K562 (cell line): Measurements from ENCODE around the gene BRD4. TPM values are rescaled to one million over a fixed set of nuclear protein-coding genes. Genes with fewer than 3 reads are reported as not detected.

Experiments used
- ATAC-seq: fragments of 200-7000 bp; cut with Tn5 transposase; 3 replicates; pipeline ENCODE4 v1.9.1; 2020; ENCODE audit warnings: moderate library complexity
- BruUV-seq: library from RNA; stranded (reverse); fragments of 400-500 nt; replicated peaks from 2 replicates; lab custom pipeline; 2021; lab: Mats Ljungman, UMichigan
- CTCF ChIA-PET: fragments of 300-600 bp; formaldehyde crosslinking; extraction: SDS; loops from one replicate; lab custom pipeline; 2021; ENCODE audit warnings: low intra/inter-chr PET ratio; lab: Yijun Ruan, JAX
- POLR2A ChIA-PET: fragments of 300-600, 350-650 bp; sonication (Branson Sonifier 250); formaldehyde crosslinking; extraction: SDS; loops from one replicate; lab custom pipeline; 2021; ENCODE audit warnings: antibody characterized with exemption, inconsistent platforms; lab: Yijun Ruan, JAX
- DNase-seq, 4 experiments: peaks; one replicate each; pipeline versions ENCODE4 v3.0.0 to v3.0.0-alpha.2; 2011 to 2018; ENCODE audit warnings: low spot score in 3 of 4, mixed read lengths in 3 of 4; ENCODE audit errors: extremely low read depth in 1 of 4
- FAIRE-seq: peaks from 2 replicates; lab custom pipeline; 2011; peaks lifted over from hg19 to GRCh38; lab: Jason Lieb, UNC
- H2AFZ ChIP-seq: 2 replicates; pipeline ENCODE4 v1.6.0; 2011; ENCODE audit warnings: low read depth, low read length, control low read depth, inconsistent platforms
- H3K27ac ChIP-seq: fragments of 200-600 bp; 3 replicates; pipeline ENCODE4 v1.8.0; 2011; ENCODE audit warnings: low read depth, mild to moderate bottlenecking, control low read depth, inconsistent platforms, low read length, moderate library complexity, mixed read lengths; ENCODE audit errors: extremely low read depth
- H3K27me3 ChIP-seq, 2 experiments: fragments of 300-600 bp in 1 of 2; 2 replicates in 1 of 2; 3 replicates in 1 of 2; pipeline versions ENCODE4 v1.6.0 to v1.8.0; 2011; ENCODE audit warnings: inconsistent platforms in 2 of 2, low read length in 2 of 2, mild to moderate bottlenecking in 1 of 2, mixed read lengths in 1 of 2, moderate library complexity in 1 of 2; ENCODE audit not compliant: control insufficient read depth in 2 of 2, insufficient read depth in 2 of 2
- H3K36me3 ChIP-seq: fragments of 300-600 bp; 3 replicates; pipeline ENCODE4 v1.8.0; 2011; ENCODE audit warnings: mild to moderate bottlenecking, low read length, inconsistent platforms; ENCODE audit not compliant: control insufficient read depth, insufficient read depth
- H3K4me1 ChIP-seq, 2 experiments: fragments of 200-600 bp in 1 of 2; replicated peaks in 1 of 2; 2 replicates in 1 of 2; 3 replicates in 1 of 2; pipeline versions ENCODE4 v1.5.1 to v1.8.0; 2011; ENCODE audit warnings: inconsistent platforms in 2 of 2, low read length in 2 of 2, mild to moderate bottlenecking in 1 of 2, mixed read lengths in 1 of 2, moderate library complexity in 1 of 2; ENCODE audit not compliant: control insufficient read depth in 2 of 2, insufficient read depth in 2 of 2
- H3K4me2 ChIP-seq: 2 replicates; pipeline ENCODE4 v1.6.1; 2011; ENCODE audit warnings: low read length, control low read depth, inconsistent platforms, mixed read lengths; ENCODE audit not compliant: insufficient read depth
- H3K4me3 ChIP-seq: fragments of 200-600 bp; sonication (generic), shearing (Covaris generic); 2 replicates; pipeline ENCODE4 v1.5.1; 2016; ENCODE audit warnings: control low read depth, inconsistent platforms
- H3K79me2 ChIP-seq: fragments of 200-600 bp; 3 replicates; pipeline ENCODE4 v1.8.0; 2011; ENCODE audit warnings: low read length, inconsistent platforms; ENCODE audit not compliant: control insufficient read depth, insufficient read depth
- H3K9ac ChIP-seq, 2 experiments: 2 replicates each; pipeline versions ENCODE4 v1.6.0 to v1.6.1; 2011; ENCODE audit warnings: low read depth in 2 of 2, low read length in 2 of 2, control low read depth in 1 of 2, inconsistent platforms in 1 of 2, mild to moderate bottlenecking in 1 of 2, mixed read lengths in 1 of 2; ENCODE audit not compliant: insufficient read depth in 1 of 2
- H3K9me1 ChIP-seq: one replicate; pipeline ENCODE4 v1.6.0; 2011; ENCODE audit warnings: inconsistent platforms, mild to moderate bottlenecking, low read length, moderate library complexity; ENCODE audit not compliant: control insufficient read depth, insufficient read depth
- H3K9me3 ChIP-seq: replicated peaks from 2 replicates; pipeline ENCODE4 v1.5.1; 2011; ENCODE audit warnings: low read depth, low read length, inconsistent platforms; ENCODE audit not compliant: control insufficient read depth, insufficient read depth
- H4K20me1 ChIP-seq: replicated peaks from 2 replicates; pipeline ENCODE4 v1.6.1; 2011; ENCODE audit warnings: low read length, inconsistent platforms, mixed read lengths; ENCODE audit not compliant: control insufficient read depth, insufficient read depth
- DPF2 ChIP-seq: fragments of 450-650 bp; IDR thresholded peaks from 2 replicates; pipeline ENCODE4 v1.6.1; 2016
- POLR2G ChIP-seq: fragments of 200-400 bp; formaldehyde crosslinking; IDR thresholded peaks from 2 replicates; pipeline ENCODE4 v1.6.1; 2017; ENCODE audit warnings: low read depth, mild to moderate bottlenecking, antibody characterized with exemption, low read length, moderate library complexity
- POU5F1 ChIP-seq: fragments of 150-350 bp; IDR thresholded peaks from 2 replicates; pipeline ENCODE4 v1.6.1; 2014; ENCODE audit warnings: borderline replicate concordance, low read length, low read depth, mild to moderate bottlenecking; ENCODE audit not compliant: partially characterized antibody
- RBM22 ChIP-seq: fragments of 200-400 bp; formaldehyde crosslinking; IDR thresholded peaks from 2 replicates; pipeline ENCODE4 v1.6.1; 2018; ENCODE audit warnings: low read length, low read depth; ENCODE audit not compliant: poor library complexity, severe bottlenecking
- SRSF1 ChIP-seq: fragments of 200-400 bp; formaldehyde crosslinking; IDR thresholded peaks from 2 replicates; pipeline ENCODE4 v1.6.1; 2017; ENCODE audit warnings: mild to moderate bottlenecking, low read depth, low read length, moderate library complexity
- ZC3H8 ChIP-seq: fragments of 450-650 bp; IDR thresholded peaks from 2 replicates; pipeline ENCODE4 v1.6.1; 2017
- ZNF212 ChIP-seq: fragments of 450-650 bp; formaldehyde crosslinking; IDR thresholded peaks from 2 replicates; pipeline ENCODE4 v1.4.0; 2020; ENCODE audit warnings: mild to moderate bottlenecking
- ZNF778 ChIP-seq: fragments of 450-650 bp; formaldehyde crosslinking; IDR thresholded peaks from 2 replicates; pipeline ENCODE4 v1.4.0; 2020; ENCODE audit warnings: mild to moderate bottlenecking, moderate library complexity
- WGBS: fragments of 100-300 bp; shearing (Covaris generic); methylation state at CpG from one replicate; pipeline ENCODE4 v1.1.6; 2016; ENCODE audit warnings: low coverage, mixed read lengths; ENCODE audit not compliant: insufficient coverage; ENCODE audit errors: missing lambda C conversion rate; 5-methylcytosine and 5-hydroxymethylcytosine counted together
- in situ Hi-C: fragments of 300-500 bp; cut with MboI; formaldehyde crosslinking; loops from 4 replicates; pipeline ENCODE4 v1.15.0; 2018; ENCODE audit warnings: inconsistent platforms, mixed read lengths
- intact Hi-C: fragments of 100-400 bp; cut with micrococcal nuclease; formaldehyde crosslinking; loops from 2 replicates; pipeline ENCODE4 v1.14.2; 2022
- polyA plus RNA-seq, 8 experiments: library from polyadenylated mRNA; depleted of rRNA in 4 of 8; stranded (reverse) in 5 of 8; unstranded in 3 of 8; fragments of >200 nt; fragmentation: Nextera tagmentation in 2 of 8; fragmentation: Illumina TruSeq in 1 of 8; extraction: Ambion mirVana in 2 of 8; extraction: Trizol in 1 of 8; gene quantifications; 2 replicates each; pipeline versions ENCODE4 v1.2.1 to v1.2.3, GENCODE V29; 2011 to 2014; ENCODE audit warnings: inconsistent platforms in 1 of 8, missing spikeins in 1 of 8
- total RNA-seq, 7 experiments: library from RNA; depleted of rRNA in 6 of 7; stranded (reverse); fragments of >200 nt in 6 of 7; fragmentation: Illumina TruSeq in 2 of 7; extraction: Trizol in 2 of 7; gene quantifications; 2 replicates each; pipeline versions ENCODE4 v1.2.1 to v1.2.3, GENCODE V29; 2011 to 2021; ENCODE audit warnings: low replicate concordance in 1 of 7
- TF ChIP-seq, protein P1 (sequence below), 2 experiments: fragments of 450-650 bp; IDR thresholded peaks; 2 replicates each; pipeline ENCODE4 v1.6.1; 2016; ENCODE audit warnings: mild to moderate bottlenecking in 2 of 2, borderline replicate concordance in 1 of 2, low read depth in 1 of 2, moderate library complexity in 1 of 2
- TF ChIP-seq, protein P2 (sequence below): fragments of 250-450 bp; sonication (Bioruptor Pico); IDR thresholded peaks from 2 replicates; pipeline ENCODE4 v1.5.1; 2021; ENCODE audit warnings: mild to moderate bottlenecking
- TF ChIP-seq, protein P3 (sequence below): fragments of 450-650 bp; IDR thresholded peaks from one replicate; pipeline ENCODE4 v1.6.1; 2018; ENCODE audit warnings: mild to moderate bottlenecking, moderate library complexity; ENCODE audit not compliant: partially characterized antibody

BRD4 gene
- total and polyA plus RNA-seq, 9 of the 15 experiments (the other 6 are each of a cell fraction or from before 2014, with no cell fraction given), result 1.8 to 105 (median 15.6) TPM

DNA sequence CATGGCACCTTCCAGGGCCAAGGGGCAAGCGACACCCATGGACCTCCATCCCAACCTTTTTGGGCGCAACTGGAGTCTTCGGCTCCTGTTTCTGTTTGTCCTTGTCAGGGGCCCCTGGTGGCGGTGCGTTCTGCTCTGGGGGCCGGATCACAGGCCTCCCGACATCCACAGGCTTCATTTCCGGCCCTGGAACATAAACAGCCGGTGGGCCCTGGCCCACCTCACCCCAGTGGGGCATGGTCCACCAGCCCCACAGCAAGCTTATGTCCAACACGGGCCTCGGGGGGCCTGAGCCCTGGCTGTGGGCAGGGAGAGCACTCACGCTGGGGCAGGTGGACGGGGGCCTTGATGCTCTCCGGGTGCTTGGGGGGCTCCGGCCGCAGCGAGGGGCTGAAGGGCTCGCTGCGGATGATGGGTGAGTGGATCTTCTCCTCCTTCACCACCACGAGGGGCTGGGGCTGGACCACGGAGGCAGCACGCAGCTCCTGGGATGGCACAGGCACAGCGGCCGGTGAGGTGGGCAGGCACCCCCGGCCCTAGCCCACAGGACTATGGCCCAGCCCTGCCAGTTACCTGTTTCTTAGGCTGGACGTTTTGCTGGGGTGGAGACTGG is 92.9 kb downstream of the BRD4 start:
- POLR2A ChIA-PET, result interaction anchor here (0.6 to 1.0 kb wide), 3 partner anchors 11 to 334 kb away, joined by 3 read pairs; no protein-coding TSS in a partner anchor
- Histone ChIP-seq H3K4me1 (no peaks in the 10 kb centered on the region; a peak in 1 of 5 replicates), H3K9me1 (no peaks in the 10 kb centered on the region), H3K9me3 (no peaks in the 10 kb centered on the region), H3K4me3 (no peak overlapping the region), H3K27me3 (no peaks in the 10 kb centered on the region), H4K20me1 (peaks cover 8% of the 10 kb centered on the region), H3K79me2 (no peaks in the 10 kb centered on the region), H3K36me3 (peaks cover 80% of the 10 kb centered on the region; the same call in 2 of the 3 replicates), H3K9ac (no peak overlapping the region), H3K27ac (no peak overlapping the region), H2AFZ (no peak overlapping the region), H3K4me2 (no peak overlapping the region)
- FAIRE-seq (no peak), DNase-seq (no peak), ATAC-seq (no peak)
- intact Hi-C loops (no loop called here), in situ Hi-C loops (no loop called here)
- WGBS, result 90% methylated on average over 19 of the region's 26 CpGs
- no TSS peak for BruUV-seq
- CTCF ChIA-PET, result no interaction called here
- TF ChIP-seq POLR2G, result peak; percentile 47
- TF ChIP-seq, protein P1, sequence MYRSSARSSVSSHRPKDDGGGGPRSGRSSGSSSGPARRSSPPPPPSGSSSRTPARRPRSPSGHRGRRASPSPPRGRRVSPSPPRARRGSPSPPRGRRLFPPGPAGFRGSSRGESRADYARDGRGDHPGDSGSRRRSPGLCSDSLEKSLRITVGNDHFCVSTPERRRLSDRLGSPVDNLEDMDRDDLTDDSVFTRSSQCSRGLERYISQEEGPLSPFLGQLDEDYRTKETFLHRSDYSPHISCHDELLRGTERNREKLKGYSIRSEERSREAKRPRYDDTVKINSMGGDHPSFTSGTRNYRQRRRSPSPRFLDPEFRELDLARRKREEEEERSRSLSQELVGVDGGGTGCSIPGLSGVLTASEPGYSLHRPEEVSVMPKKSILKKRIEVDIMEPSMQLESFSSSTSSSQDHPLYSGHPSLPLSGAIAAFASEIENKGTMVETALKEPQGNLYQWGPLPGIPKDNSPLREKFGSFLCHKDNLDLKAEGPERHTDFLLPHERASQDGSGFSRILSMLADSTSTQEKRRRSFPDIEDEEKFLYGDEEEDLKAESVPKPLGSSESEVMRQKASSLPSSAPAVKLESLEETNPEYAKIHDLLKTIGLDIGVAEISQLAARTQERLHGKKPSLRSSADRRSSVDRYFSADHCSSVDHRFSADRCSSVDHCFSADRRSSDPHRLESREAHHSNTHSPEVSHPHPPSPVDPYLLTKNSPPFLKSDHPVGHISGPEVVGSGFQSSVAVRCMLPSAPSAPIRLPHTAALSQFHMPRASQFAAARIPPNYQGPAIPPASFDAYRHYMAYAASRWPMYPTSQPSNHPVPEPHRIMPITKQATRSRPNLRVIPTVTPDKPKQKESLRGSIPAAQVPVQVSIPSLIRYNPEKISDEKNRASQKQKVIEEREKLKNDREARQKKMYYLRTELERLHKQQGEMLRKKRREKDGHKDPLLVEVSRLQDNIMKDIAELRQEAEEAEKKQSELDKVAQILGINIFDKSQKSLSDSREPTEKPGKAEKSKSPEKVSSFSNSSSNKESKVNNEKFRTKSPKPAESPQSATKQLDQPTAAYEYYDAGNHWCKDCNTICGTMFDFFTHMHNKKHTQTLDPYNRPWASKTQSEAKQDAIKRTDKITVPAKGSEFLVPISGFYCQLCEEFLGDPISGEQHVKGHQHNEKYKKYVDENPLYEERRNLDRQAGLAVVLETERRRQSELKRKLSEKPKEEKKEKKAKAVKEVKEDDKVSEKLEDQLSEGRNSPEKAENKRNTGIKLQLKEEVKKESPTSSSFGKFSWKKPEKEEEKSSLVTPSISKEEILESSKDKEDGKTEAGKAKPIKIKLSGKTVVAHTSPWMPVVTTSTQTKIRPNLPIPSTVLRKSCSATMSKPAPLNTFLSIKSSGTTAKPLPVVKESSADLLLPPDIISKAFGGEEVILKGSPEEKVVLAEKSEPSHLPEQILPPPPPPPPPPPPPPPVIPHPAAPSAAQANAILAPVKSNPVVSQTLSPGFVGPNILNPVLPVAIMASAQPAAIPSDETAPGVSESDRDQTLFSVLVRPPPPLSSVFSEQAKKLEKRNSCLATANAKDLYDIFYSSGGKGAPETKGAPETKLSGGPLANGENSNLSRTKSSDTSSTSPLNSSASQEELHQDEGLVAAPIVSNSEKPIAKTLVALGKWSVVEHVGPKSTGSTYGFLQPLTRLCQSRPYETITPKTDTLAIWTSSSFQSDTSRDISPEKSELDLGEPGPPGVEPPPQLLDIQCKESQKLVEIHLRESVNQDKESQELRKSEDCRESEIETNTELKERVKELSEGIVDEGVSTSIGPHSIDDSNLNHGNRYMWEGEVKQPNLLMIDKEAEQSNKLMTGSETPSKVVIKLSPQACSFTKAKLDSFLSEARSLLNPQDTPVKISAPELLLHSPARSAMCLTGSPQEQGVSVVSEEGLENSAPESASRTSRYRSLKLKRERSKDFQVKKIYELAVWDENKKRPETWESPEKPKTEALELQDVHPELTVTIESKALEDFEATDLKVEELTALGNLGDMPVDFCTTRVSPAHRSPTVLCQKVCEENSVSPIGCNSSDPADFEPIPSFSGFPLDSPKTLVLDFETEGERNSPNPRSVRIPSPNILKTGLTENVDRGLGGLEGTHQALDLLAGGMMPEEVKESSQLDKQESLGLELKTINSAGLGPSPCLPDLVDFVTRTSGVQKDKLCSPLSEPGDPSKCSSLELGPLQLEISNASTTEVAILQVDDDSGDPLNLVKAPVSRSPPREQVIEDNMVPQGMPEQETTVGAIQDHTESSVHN (IDR thresholded peaks at IDR 0.05; ENCODE audit: borderline replicate concordance in 1 of 2, low read depth in 1 of 2), result no peak
- TF ChIP-seq RBM22, result peak; percentile 91
- TF ChIP-seq SRSF1, result no peak
- TF ChIP-seq, protein P2, sequence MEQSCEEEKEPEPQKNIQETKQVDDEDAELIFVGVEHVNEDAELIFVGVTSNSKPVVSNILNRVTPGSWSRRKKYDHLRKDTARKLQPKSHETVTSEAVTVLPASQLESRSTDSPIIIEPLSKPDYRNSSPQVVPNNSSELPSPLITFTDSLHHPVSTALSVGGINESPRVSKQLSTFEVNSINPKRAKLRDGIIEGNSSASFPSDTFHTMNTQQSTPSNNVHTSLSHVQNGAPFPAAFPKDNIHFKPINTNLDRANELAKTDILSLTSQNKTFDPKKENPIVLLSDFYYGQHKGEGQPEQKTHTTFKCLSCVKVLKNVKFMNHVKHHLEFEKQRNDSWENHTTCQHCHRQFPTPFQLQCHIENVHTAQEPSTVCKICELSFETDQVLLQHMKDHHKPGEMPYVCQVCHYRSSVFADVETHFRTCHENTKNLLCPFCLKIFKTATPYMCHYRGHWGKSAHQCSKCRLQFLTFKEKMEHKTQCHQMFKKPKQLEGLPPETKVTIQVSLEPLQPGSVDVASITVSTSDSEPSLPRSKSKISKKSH, result no peak
- TF ChIP-seq DPF2, result no peak
- TF ChIP-seq, protein P3, sequence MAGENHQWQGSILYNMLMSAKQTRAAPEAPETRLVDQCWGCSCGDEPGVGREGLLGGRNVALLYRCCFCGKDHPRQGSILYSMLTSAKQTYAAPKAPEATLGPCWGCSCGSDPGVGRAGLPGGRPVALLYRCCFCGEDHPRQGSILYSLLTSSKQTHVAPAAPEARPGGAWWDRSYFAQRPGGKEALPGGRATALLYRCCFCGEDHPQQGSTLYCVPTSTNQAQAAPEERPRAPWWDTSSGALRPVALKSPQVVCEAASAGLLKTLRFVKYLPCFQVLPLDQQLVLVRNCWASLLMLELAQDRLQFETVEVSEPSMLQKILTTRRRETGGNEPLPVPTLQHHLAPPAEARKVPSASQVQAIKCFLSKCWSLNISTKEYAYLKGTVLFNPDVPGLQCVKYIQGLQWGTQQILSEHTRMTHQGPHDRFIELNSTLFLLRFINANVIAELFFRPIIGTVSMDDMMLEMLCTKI, result no peak
- TF ChIP-seq ZNF778, result no peak
- no peak for TF ChIP-seq ZC3H8
- no peak for TF ChIP-seq POU5F1
- no peak for TF ChIP-seq ZNF212 (CRISPR knock-in tag)
